H54 (cell line): ENCODE measurements around the gene SPOCK1.

Source experiments
- DNase-seq: peaks from one replicate; pipeline ENCODE4 v3.0.0; 2011; ENCODE audit warnings: low spot score, mixed read lengths; ENCODE audit not compliant: insufficient read length
- FAIRE-seq: peaks from 3 replicates; lab custom pipeline; 2011; peaks lifted over from hg19 to GRCh38; lab: Jason Lieb, UNC
- POLR2A ChIP-seq: IDR thresholded peaks from 2 replicates; pipeline ENCODE4 v1.6.1; 2011; ENCODE audit warnings: low read depth, mild to moderate bottlenecking, low read length

Gene SPOCK1

GRCh38 chr5:137034764-137035479 lies 464.2 kb downstream of the SPOCK1 start:
- DNase-seq: no peak
- TF ChIP-seq POLR2A: no peak
- no peak for FAIRE-seq

DNA sequence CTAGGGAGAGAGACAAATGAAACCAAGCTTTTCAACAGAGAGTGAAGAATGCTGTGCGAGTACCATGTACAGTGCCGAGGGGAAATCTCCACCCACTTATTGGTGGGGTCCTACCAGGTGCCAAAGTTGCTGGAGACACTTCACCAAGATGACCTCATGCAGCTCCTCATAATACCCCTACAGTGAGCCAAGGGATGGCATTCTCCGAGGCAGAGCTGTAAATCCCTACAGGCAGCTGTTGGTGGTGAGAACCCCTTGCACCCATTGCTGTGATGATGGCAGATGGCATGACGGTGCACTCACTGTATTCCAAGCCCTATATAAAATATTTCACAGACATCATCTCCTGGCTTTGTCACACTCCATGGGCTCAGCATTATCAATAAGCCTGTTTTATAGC lies 464.9 kb downstream of the SPOCK1 start:
- FAIRE-seq (no peak), DNase-seq (no peak)
- TF ChIP-seq POLR2A: no peak

- TF ChIP-seq POLR2A: no peak
- FAIRE-seq: no peak
- no peak for DNase-seq
Observed at GRCh38 chr5:137032929-137033328, 466.2 kb downstream of the SPOCK1 start.

DNA sequence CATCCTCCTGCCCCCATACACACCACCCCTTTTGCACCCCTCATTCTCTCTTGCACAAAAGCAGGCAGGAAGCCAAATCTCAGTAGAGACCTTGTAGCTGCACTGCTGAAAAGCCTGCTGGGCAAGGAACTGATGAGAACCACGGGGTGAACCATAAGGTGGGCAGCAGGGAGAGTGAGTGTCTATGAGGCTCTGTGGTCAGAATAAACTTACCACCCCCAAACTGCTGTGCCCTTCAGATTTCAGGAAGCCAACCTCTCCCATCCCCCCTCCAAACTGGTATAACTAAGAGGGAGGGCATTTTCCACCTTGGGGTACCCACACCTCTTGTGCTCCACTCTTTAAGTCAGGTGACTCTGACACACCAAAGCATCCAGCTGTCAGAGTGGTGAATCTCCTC lies 471.4 kb downstream of the SPOCK1 start:
- FAIRE-seq: no peak
- DNase-seq: no peak
- no peak for TF ChIP-seq POLR2A

DNA sequence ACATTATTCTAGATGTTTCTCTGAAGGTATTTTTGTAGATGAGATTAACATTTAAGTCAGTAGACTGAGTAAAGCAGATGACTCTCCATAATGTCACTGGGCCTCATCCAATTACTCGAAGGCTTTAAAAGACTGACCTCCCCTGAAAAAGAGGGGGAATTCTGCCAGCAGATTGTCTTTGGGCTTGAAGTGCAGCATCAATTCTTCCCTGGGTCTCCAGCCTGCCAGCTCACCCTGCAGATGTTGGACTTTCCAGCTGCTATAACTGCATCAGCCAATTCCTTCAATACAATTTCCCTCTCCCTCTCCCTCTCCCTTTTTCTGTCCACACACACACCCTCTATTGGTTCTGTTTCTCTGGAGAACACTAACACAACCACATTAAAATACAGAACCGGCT lies 472.8 kb downstream of the SPOCK1 start:
- FAIRE-seq: no peak
- DNase-seq: no peak
- no peak for TF ChIP-seq POLR2A

DNA sequence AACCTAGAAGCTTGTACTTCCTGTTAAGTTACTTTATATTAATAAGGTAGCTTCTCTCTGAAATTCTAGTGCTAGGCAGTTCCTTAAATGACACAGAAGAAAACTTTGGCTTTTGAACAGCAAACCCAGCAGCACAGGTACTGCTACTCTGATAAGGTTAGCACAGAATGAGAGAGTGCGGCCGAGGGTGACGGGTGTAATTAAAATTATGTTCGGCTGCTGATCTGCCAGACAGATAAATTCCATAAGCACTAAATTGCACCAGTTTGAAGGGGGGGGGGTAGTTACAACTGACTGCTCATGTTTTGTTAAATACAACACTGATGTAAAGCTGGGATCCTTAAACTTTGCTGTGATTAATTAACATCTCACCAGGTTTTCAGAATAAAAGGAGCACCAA lies 475.1 kb downstream of the SPOCK1 start:
- no peak for DNase-seq
- no peak for FAIRE-seq
- TF ChIP-seq POLR2A: no peak

- FAIRE-seq: no peak
- no peak for DNase-seq
- TF ChIP-seq POLR2A: no peak
Observed at GRCh38 chr5:137023371-137023770, 475.8 kb downstream of the SPOCK1 start.

DNA sequence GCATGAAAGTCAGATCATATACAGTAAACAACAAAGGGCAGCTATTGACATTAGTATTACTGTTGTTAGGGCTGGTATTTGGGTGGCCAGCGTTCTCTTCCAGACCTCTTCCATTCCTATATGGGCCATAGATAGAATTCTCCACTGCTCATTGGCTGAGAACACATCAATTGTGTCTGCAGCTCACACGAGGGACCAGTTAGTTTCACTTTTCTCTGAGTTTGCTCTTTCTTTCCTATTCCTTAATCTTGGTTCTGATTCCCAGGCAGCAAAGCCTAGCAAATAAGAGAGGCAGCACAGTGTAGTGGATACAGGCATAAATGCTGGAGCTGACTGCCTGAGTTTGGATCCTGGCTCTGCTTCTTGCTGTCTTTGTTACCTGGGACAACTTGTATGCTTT lies 476.4 kb downstream of the SPOCK1 start:
- TF ChIP-seq POLR2A: no peak
- no peak for DNase-seq
- no peak for FAIRE-seq

DNA sequence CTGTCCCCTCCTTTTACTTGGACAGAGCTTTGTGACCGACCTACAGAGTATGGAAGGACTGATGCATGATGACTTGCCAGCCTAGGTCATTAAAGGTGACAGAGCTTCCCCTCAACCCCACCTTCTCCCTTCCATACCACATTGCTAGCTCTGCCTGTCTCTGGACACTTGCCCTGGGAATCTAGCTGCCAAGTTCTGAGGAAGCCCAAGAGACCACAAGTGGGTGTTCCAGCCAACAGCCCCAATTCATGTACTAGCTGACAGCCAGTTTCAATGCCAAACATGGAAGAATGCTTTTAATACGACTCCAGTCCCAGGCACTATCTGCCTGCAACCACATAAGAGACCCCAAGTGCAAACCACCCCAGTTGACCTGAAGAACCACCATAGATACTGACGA lies 477.1 kb downstream of the SPOCK1 start:
- FAIRE-seq: no peak
- DNase-seq: no peak
- no peak for TF ChIP-seq POLR2A

DNA sequence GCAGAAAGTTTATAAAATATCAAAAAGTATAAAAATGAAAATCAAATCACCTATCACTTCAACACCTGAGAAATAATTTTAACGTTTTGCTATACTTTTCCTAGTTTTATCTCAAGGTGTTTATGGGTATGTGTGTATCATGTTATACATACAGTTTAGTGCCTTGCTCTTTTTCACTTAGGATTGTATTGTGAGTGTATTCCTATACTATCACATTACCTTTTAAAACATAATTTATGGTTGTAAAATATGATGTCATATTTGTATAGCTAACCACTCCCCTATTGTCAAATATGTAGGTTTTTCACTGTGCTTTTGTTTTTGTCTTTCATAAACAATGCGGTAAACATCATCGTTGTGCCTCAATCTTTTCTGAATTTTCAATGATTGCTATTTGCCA lies 479.9 kb downstream of the SPOCK1 start:
- no peak for DNase-seq
- FAIRE-seq: no peak
- no peak for TF ChIP-seq POLR2A

DNA sequence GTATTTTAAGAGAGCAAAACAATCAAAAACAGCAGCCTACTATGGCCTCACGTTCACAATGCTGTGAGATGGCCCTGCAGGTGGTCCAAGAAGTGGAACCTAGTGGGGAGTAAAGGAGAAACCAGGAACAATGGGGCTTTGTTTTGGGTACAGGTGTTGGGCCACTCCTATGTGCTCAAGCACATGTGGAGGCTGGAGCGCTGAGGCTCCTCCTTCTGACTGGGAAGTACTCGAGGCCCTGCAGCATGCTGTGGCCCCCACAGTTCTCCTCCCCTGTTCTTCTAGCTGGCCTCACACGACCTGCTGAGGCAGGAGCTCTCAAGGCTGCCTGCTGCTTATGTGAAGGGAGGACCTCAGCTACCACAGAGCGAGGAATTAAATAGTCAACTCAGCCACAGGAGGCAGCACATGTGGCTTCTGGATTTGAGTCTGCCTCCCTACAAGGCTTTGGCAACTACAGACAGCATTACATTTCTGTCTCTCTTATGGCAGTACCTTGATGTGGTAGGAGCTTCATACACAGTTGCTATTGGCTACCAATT lies 482.3 kb downstream of the SPOCK1 start:
- DNase-seq: no peak
- TF ChIP-seq POLR2A: no peak

GRCh38 chr5:137015540-137016116 lies 483.5 kb downstream of the SPOCK1 start:
- DNase-seq (no peak), FAIRE-seq (no peak)
- TF ChIP-seq POLR2A: no peak

More for the DNA sequence above, 482.3 kb downstream of the SPOCK1 start:
- FAIRE-seq: no peak

DNA sequence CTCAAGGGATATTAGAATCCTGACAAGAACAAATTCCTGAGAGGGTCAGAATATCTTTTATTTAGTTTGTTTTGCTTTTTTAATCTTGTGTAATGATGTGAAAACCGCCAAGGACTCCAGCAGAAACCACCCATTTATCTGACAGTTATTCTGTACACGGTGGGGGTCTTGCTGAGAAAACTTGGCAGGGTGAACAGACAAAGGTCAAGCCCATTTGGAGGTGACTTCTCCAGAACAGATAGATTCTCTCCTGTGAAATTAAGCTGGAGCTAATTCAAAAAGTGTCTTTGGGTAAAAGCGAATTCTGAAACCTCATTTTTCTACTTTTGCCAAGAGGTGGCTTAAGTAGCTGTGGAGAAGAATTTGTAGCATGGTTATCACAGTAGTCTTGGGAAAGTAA lies 484.4 kb downstream of the SPOCK1 start:
- no peak for DNase-seq
- TF ChIP-seq POLR2A: no peak
- no peak for FAIRE-seq

DNA sequence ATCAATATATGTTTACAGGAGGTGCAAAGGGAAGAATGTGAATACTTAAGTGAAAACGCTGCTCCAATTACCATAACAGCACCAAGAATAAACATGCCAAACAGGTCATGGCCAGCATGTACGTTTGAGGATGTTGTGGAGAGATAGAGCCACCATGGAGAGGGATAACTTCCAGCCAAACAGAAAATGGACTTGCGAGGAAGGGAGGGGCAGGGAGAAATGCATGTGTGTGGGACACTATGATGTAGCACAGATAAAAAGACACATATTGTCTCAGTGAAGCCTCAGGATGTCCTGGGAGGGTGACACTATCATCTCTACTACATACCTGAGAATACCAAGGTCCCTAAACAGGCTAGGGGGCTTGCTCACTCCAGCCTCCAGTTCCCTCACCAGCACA lies 488.9 kb downstream of the SPOCK1 start:
- no peak for TF ChIP-seq POLR2A
- FAIRE-seq (no peak), DNase-seq (no peak)

GRCh38 chr5:137004279-137004678 lies 494.8 kb downstream of the SPOCK1 start:
- FAIRE-seq (no peak), DNase-seq (no peak)
- TF ChIP-seq POLR2A: no peak

DNA sequence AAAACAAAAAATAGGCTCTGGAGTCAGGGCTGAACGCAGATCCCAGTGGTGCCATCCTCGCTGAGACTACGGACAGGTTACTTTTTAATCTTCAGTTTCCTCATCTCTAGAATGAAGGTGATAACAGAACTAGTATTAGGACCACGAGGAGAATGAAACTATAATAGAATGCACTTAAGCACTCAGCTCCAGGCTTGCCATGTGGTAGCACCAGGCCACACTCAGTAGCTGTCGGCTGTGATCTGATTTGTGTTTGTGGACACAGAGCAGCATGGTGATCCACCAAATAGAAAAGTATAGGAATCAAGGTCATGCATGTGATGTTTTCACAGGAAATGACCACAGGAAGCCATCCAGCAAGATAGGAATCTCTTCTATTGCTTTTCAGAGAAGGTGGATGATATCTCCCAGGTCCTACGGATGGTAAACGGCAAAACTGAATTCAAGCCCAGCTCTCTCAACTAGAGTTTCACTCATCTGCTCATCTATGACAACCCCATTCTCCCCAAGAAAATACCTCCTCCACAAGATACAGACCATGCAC lies 498.0 kb downstream of the SPOCK1 start:
- no peak for DNase-seq
- FAIRE-seq: no peak
- TF ChIP-seq POLR2A: no peak
